B cell (primary cell): Measurements from ENCODE around the gene MIDN. TPM values are rescaled to one million over a fixed set of nuclear protein-coding genes. Genes with fewer than 3 reads are reported as not detected.

Source experiments
- ATAC-seq: fragments of 200-7000 bp; cut with Tn5 transposase; one replicate; pipeline ENCODE4 v1.10.0; 2021; ENCODE audit warnings: low read depth, mild to moderate bottlenecking, moderate number of reproducible peaks, moderate library complexity
- CTCF ChIA-PET: fragments of 350-600 bp; sonication (Branson Sonifier 250); formaldehyde crosslinking; loops from one replicate; lab custom pipeline; 2021; ENCODE audit warnings: antibody characterized with exemption, inconsistent platforms; lab: Charles Lee
- POLR2A ChIA-PET: fragments of 350-600 bp; sonication (Branson Sonifier 250); formaldehyde crosslinking; loops from one replicate; lab custom pipeline; 2021; ENCODE audit warnings: antibody characterized with exemption; lab: Charles Lee
- DNase-seq: peaks from one replicate; pipeline ENCODE4 v3.0.0; 2013
- H2AFZ ChIP-seq: 2 replicates; pipeline ENCODE4 v1.6.1; 2012; ENCODE audit warnings: mild to moderate bottlenecking, low read depth, low read length; ENCODE audit not compliant: insufficient read depth, poor library complexity, severe bottlenecking
- H3K27ac ChIP-seq, 2 donors: 1 replicate in 1 of 2; 2 replicates in 1 of 2; pipeline ENCODE4 v1.5.1; 2012 to 2013; ENCODE audit warnings: low read length in 2 of 2, mild to moderate bottlenecking in 2 of 2, moderate library complexity in 1 of 2
- H3K27me3 ChIP-seq, 4 experiments: fragments of 200-600 bp in 1 of 4; sonication (generic) in 1 of 4; replicated peaks in 1 of 4; 1 replicate in 2 of 4; 2 replicates in 2 of 4; pipeline versions ENCODE4 v1.6.1 to v1.7.0; 2013 to 2016; ENCODE audit warnings: low read length in 3 of 4, mild to moderate bottlenecking in 2 of 4, mixed read lengths in 1 of 4, moderate library complexity in 1 of 4; ENCODE audit not compliant: insufficient read depth in 4 of 4, control insufficient read depth in 3 of 4; ENCODE audit errors: control extremely low read depth in 1 of 4
- H3K36me3 ChIP-seq, 2 experiments: replicated peaks in 1 of 2; 1 replicate in 1 of 2; 2 replicates in 1 of 2; pipeline versions ENCODE4 v1.6.1 to v1.7.1; 2013; ENCODE audit warnings: low read length in 1 of 2; ENCODE audit not compliant: insufficient read depth in 2 of 2, control insufficient read depth in 1 of 2; ENCODE audit errors: control extremely low read depth in 1 of 2, extremely low read depth in 1 of 2
- H3K4me1 ChIP-seq, 2 donors: fragments of 200-600 bp in 1 of 2; sonication (generic) in 1 of 2; 1 replicate in 1 of 2; 2 replicates in 1 of 2; pipeline versions ENCODE4 v1.5.1 to v1.6.1; 2013 to 2017; ENCODE audit warnings: low read length in 2 of 2; ENCODE audit not compliant: control insufficient read depth in 2 of 2, insufficient read depth in 2 of 2
- H3K4me2 ChIP-seq: replicated peaks from 2 replicates; pipeline ENCODE3; 2012; ENCODE audit warnings: mild to moderate bottlenecking, low read depth, low read length; ENCODE audit not compliant: poor library complexity, severe bottlenecking
- H3K4me3 ChIP-seq, 5 experiments: fragments of 200-600 bp in 1 of 5; sonication (generic) in 1 of 5; 1 replicate in 3 of 5; 2 replicates in 2 of 5; pipeline versions ENCODE4 v1.5.1 to v1.7.0; 2011 to 2016; ENCODE audit warnings: low read length in 4 of 5, mild to moderate bottlenecking in 4 of 5, low read depth in 2 of 5, control low read depth in 1 of 5, moderate library complexity in 1 of 5; ENCODE audit not compliant: insufficient read depth in 1 of 5; ENCODE audit errors: control extremely low read depth in 1 of 5, extremely low read depth in 1 of 5
- H3K79me2 ChIP-seq: fragments of 200-600 bp; sonication (generic); one replicate; pipeline ENCODE4 v1.6.0; 2016; ENCODE audit warnings: low read length; ENCODE audit not compliant: control insufficient read depth, insufficient read depth
- H3K9ac ChIP-seq: fragments of 200-600 bp; sonication (generic); 2 replicates; pipeline ENCODE4 v1.6.1; 2017; ENCODE audit warnings: mild to moderate bottlenecking, low read length, moderate library complexity
- H3K9me3 ChIP-seq, 3 donors: one replicate each; pipeline versions ENCODE4 v1.6.1 to v1.7.1; 2013; ENCODE audit warnings: low read length in 2 of 3; ENCODE audit not compliant: control insufficient read depth in 2 of 3, insufficient read depth in 1 of 3; ENCODE audit errors: control extremely low read depth in 1 of 3
- H4K20me1 ChIP-seq: 2 replicates; pipeline ENCODE4 v1.6.0; 2012; ENCODE audit warnings: mild to moderate bottlenecking, low read length; ENCODE audit not compliant: insufficient read depth, control insufficient read depth, poor library complexity, severe bottlenecking
- H3K27ac Mint-ChIP-seq: one replicate; pipeline ENCODE4 v1.8.0; 2021; ENCODE audit warnings: mixed read lengths
- H3K27me3 Mint-ChIP-seq: one replicate; pipeline ENCODE4 v1.8.0; 2021; ENCODE audit warnings: mixed read lengths
- H3K4me1 Mint-ChIP-seq: one replicate; pipeline ENCODE4 v1.8.0; 2021; ENCODE audit warnings: mixed read lengths
- H3K4me3 Mint-ChIP-seq: one replicate; pipeline ENCODE4 v1.8.0; 2021; ENCODE audit warnings: mixed read lengths
- H3K9me3 Mint-ChIP-seq: one replicate; pipeline ENCODE4 v1.8.0; 2022; ENCODE audit warnings: mixed read lengths; ENCODE audit not compliant: insufficient read depth
- CTCF ChIP-seq: fragments of 200-600 bp; IDR thresholded peaks from one replicate; pipeline ENCODE4 v1.8.0; 2022; ENCODE audit warnings: antibody characterized with exemption, mild to moderate bottlenecking
- EZH2 ChIP-seq: IDR thresholded peaks from 2 replicates; pipeline ENCODE4 v1.6.1; 2012; ENCODE audit warnings: borderline replicate concordance, low read depth, mild to moderate bottlenecking, moderate library complexity, low read length; ENCODE audit not compliant: insufficient read depth, poor library complexity, severe bottlenecking
- WGBS: methylation state at CpG from one replicate; pipeline ENCODE4 v1.1.5; 2013; ENCODE audit warnings: missing lambda C conversion rate; ENCODE audit not compliant: insufficient coverage; 5-methylcytosine and 5-hydroxymethylcytosine counted together
- intact Hi-C: fragments of 100-400 bp; cut with micrococcal nuclease; formaldehyde crosslinking; loops from one replicate; pipeline ENCODE4 v1.10.0; 2022
- polyA plus RNA-seq: library from polyadenylated mRNA; depleted of rRNA; stranded (reverse); fragments of >200 nt; gene quantifications from 2 replicates; pipeline ENCODE4 v1.2.3, GENCODE V29; 2012
- total RNA-seq, 2 donors: library from RNA; stranded (reverse); fragments of 120-200 nt in 1 of 2; gene quantifications; 1 replicate in 1 of 2; 2 replicates in 1 of 2; pipeline versions ENCODE4 v1.2.3 to v1.2.4, GENCODE V29; 2013 to 2022

Gene MIDN
- total and polyA plus RNA-seq, 2 donors (not counting 1 experiment from before 2014, with no cell fraction given) = 98.5 to 156 TPM

GRCh38 chr19:1275260-1275975 is 27.0 kb downstream of the MIDN start, which contains the start of gene FAM174C:
TSS of gene FAM174C (plus strand) at chr19:1275530. CDS start at chr19:1275550, 20 bp downstream.
- WGBS = under 1% methylated on average over 98 of the region's 98 CpGs
- POLR2A ChIA-PET = interaction anchor here (0.5 to 1.8 kb wide), 9 partner anchors 9 to 778 kb away, joined by 3 to 15 read pairs (median 4); partner anchors contain the start of gene REEP6
- H3K9ac ChIP-seq = peak within 1 kb of the TSS; percentile 89
- ATAC-seq = peak; percentile 82
- peaks cover 81% of the 10 kb centered on the region for H4K20me1 ChIP-seq
- no peaks in the 10 kb centered on the region for H3K27me3 ChIP-seq
- CTCF ChIA-PET = interaction anchor here (0.7 to 6.1 kb wide), 5 partner anchors 9 to 551 kb away, joined by 3 to 51 read pairs (median 3); partner anchors contain the start of gene ARHGAP45
- H3K36me3 ChIP-seq = peaks cover 9 to 58% of the 10 kb centered on the region in 2 experiments
- peak within 1 kb of the TSS; percentile 100 for H3K4me2 ChIP-seq
- Mint-ChIP-seq H3K27me3 (no peaks in the 10 kb centered on the region), H3K4me3 (peak within 1 kb of the TSS; percentile 89), H3K9me3 (no peaks in the 10 kb centered on the region), H3K27ac (peak within 1 kb of the TSS; percentile 94), H3K4me1 (peaks cover 49% of the 10 kb centered on the region)
- TF ChIP-seq CTCF (peak; percentile 15), EZH2 (no peak)
- H2AFZ ChIP-seq = peak within 1 kb of the TSS; percentile 69
- DNase-seq = peak; percentile 99
- H3K4me1 ChIP-seq = peaks cover 39 to 63% of the 10 kb centered on the region in 2 donors
- H3K9me3 ChIP-seq = no peaks in the 10 kb centered on the region
- peak within 1 kb of the TSS; percentile 30 to 85 (median 75) for H3K4me3 ChIP-seq
- H3K79me2 ChIP-seq = peaks cover 75% of the 10 kb centered on the region
- peak within 1 kb of the TSS; percentile 93 to 97 for H3K27ac ChIP-seq
- intact Hi-C loops = no loop called here
